GM19043 (cell line): ENCODE results near the gene CRACR2A.

Experiments used
- ATAC-seq: cut with Tn5 transposase; IDR thresholded peaks from one replicate; pipeline ENCODE4 v1.9.1; 2021; ENCODE audit warnings: low read depth; ENCODE audit not compliant: unreplicated experiment

Gene CRACR2A

GRCh38 chr12:3692616-3693365 lies 60.1 kb downstream of the CRACR2A start:
- no peak for ATAC-seq

- no peak for ATAC-seq
These were observed 66.4 kb downstream of the CRACR2A start for GRCh38 chr12:3686463-3686862.

- no peak for ATAC-seq
These were observed 67.1 kb downstream of the CRACR2A start for GRCh38 chr12:3685830-3686229.

GRCh38 chr12:3684449-3685051 lies 68.4 kb downstream of the CRACR2A start:
- no peak for ATAC-seq

- no peak for ATAC-seq
These were observed 69.2 kb downstream of the CRACR2A start for GRCh38 chr12:3683670-3684069.

GRCh38 chr12:3681595-3682061 lies 71.3 kb downstream of the CRACR2A start:
- no peak for ATAC-seq

GRCh38 chr12:3680919-3681594 lies 71.9 kb downstream of the CRACR2A start:
- ATAC-seq, result no peak

GRCh38 chr12:3679831-3680230 lies 73.1 kb downstream of the CRACR2A start:
- no peak for ATAC-seq

- no peak for ATAC-seq
These were observed 75.3 kb downstream of the CRACR2A start for GRCh38 chr12:3677609-3678008.

GRCh38 chr12:3673981-3674708 lies 78.8 kb downstream of the CRACR2A start:
- no peak for ATAC-seq

GRCh38 chr12:3672113-3672509 lies 80.8 kb downstream of the CRACR2A start:
- no peak for ATAC-seq

- no peak for ATAC-seq
These were observed 81.4 kb downstream of the CRACR2A start for GRCh38 chr12:3671330-3672112.

- no peak for ATAC-seq
These were observed 82.8 kb downstream of the CRACR2A start for GRCh38 chr12:3670083-3670620.

GRCh38 chr12:3669594-3669993 lies 83.3 kb downstream of the CRACR2A start:
- ATAC-seq, result no peak

- ATAC-seq, result no peak
These were observed 84.3 kb downstream of the CRACR2A start for GRCh38 chr12:3668479-3669165.

GRCh38 chr12:3667485-3667884 lies 85.4 kb downstream of the CRACR2A start:
- no peak for ATAC-seq

GRCh38 chr12:3666441-3666840 lies 86.5 kb downstream of the CRACR2A start:
- ATAC-seq, result no peak

GRCh38 chr12:3662521-3662921 lies 90.4 kb downstream of the CRACR2A start:
- ATAC-seq, result no peak

GRCh38 chr12:3661028-3661427 lies 91.9 kb downstream of the CRACR2A start:
- ATAC-seq, result no peak
